ENCODE data around the gene MRPL55.

Gene MRPL55

DNA sequence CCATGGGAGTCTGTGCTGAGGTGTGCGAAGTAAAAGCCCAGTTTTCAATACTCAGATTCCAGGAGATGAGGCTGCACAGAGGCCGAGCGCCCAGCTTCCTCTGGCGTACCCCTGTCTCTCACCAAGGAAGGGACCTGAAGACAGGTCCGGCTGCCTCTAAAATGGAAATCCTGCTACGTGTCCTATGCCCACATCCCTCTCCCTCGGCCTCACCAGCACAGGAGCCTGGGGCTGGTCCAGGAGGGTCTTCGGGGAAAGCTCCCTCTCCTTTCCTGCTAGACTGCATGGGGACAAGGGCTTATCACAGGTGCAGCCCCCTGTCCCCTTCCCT lies 392 bp downstream of the MRPL55 start:
- TF ChIP-seq, protein P1, sequence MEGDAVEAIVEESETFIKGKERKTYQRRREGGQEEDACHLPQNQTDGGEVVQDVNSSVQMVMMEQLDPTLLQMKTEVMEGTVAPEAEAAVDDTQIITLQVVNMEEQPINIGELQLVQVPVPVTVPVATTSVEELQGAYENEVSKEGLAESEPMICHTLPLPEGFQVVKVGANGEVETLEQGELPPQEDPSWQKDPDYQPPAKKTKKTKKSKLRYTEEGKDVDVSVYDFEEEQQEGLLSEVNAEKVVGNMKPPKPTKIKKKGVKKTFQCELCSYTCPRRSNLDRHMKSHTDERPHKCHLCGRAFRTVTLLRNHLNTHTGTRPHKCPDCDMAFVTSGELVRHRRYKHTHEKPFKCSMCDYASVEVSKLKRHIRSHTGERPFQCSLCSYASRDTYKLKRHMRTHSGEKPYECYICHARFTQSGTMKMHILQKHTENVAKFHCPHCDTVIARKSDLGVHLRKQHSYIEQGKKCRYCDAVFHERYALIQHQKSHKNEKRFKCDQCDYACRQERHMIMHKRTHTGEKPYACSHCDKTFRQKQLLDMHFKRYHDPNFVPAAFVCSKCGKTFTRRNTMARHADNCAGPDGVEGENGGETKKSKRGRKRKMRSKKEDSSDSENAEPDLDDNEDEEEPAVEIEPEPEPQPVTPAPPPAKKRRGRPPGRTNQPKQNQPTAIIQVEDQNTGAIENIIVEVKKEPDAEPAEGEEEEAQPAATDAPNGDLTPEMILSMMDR (conservative IDR thresholded peaks at IDR 0.05; ENCODE audit: low read depth, low read length): no peak
- Histone ChIP-seq H3K27ac (peak overlapping the region; percentile 35), H3K4me1 (ENCODE audit: low read depth, poor library complexity, severe bottlenecking) (peaks cover 39% of the 10 kb centered on the region), H3K4me3 (IDR thresholded peaks at IDR 0.05; ENCODE audit: insufficient read depth, low read depth, low read length) (peak overlapping the region; percentile 94), H3K4me2 (peak overlapping the region; percentile 89), H3K36me3 (ENCODE audit: insufficient read depth) (no peaks in the 10 kb centered on the region; the same call in 1 of the 2 replicates), H2AFZ (ENCODE audit: low read depth) (peak overlapping the region; percentile 77), H3K27me3 (ENCODE audit: insufficient read depth, low read depth) (no peaks in the 10 kb centered on the region), H3K9ac (peak overlapping the region; percentile 86), H3K79me2 (ENCODE audit: insufficient read depth, low read depth) (peaks cover 15% of the 10 kb centered on the region; the same call in 1 of the 2 replicates), H4K20me1 (ENCODE audit: insufficient read depth) (no peaks in the 10 kb centered on the region)

DNA sequence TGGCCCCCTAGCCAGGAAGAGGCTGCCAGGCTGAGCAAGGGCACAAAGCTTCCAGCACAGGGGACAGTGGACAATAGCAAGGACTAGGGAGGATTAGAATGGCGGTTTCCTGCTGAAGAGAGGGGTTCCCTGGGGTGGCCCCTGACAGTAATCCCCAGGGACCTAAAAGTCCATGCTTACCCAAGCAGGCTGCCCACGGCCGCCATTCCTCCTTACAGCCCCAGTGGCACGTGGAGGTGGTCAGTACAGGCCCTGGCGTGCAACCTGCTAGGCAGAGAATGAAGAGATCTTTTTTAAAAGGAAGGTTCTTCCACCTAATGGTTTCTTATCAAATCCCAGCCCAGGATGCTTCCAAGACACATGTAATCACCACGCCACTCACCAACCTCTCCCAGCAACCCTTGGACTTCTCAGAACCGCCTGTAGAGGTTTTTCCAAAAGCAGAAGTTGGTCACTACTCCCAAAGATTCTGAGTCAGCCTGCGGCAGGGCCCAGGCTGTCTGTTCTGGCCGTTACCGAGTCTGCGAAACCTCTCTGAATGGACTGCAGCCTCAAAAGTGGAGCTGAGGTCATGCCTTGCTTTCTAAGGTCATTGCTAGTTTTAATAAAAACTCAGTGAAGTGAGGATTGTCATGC lies 926 bp downstream of the MRPL55 start:
- peaks cover 38% of the 10 kb centered on the region for H3K4me1 ChIP-seq (ENCODE audit: low read depth, poor library complexity, severe bottlenecking)
- H3K27me3 ChIP-seq (ENCODE audit: insufficient read depth, low read depth): no peaks in the 10 kb centered on the region

DNA sequence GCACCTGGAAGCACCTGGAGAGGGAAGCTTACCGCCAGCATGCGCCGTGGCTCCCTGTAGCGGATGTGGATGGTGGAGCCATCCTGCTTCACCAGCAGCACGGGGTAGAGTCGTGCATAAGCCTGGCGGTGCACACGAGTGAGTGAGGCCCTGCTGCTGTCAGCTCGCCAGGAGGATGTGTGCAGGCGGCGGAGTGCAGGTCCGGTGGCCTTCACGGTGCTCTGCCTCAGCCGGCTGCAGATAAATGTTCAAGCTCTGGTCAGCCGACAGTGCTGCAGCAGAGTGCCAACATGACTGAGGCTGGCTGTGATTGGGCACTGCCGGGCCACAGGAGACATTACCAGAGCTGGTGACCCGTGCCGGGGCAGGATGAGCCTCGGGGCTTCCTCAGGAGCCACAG lies 1.5 kb downstream of the MRPL55 start:
- Histone ChIP-seq H3K4me2 (peak overlapping the region; percentile 89; the same call in 1 of the 2 replicates), H3K4me1 (ENCODE audit: low read depth, poor library complexity, severe bottlenecking) (peaks cover 33% of the 10 kb centered on the region), H3K27me3 (ENCODE audit: insufficient read depth, low read depth) (no peaks in the 10 kb centered on the region), H3K9ac (no peak overlapping the region), H3K36me3 (ENCODE audit: insufficient read depth) (no peaks in the 10 kb centered on the region; the same call in 1 of the 2 replicates), H4K20me1 (ENCODE audit: insufficient read depth) (no peaks in the 10 kb centered on the region), H2AFZ (ENCODE audit: low read depth) (no peak overlapping the region), H3K4me3 (IDR thresholded peaks at IDR 0.05; ENCODE audit: insufficient read depth, low read depth, low read length) (no peak overlapping the region), H3K79me2 (ENCODE audit: insufficient read depth, low read depth) (peaks cover 15% of the 10 kb centered on the region; the same call in 1 of the 2 replicates), H3K27ac (no peak overlapping the region)
- TF ChIP-seq, protein P1 (conservative IDR thresholded peaks at IDR 0.05; ENCODE audit: low read depth, low read length): no peak

More for the DNA sequence above, 926 bp downstream of the MRPL55 start:
- H3K79me2 ChIP-seq (ENCODE audit: insufficient read depth, low read depth): peaks cover 15% of the 10 kb centered on the region; the same call in 1 of the 2 replicates
- H3K9ac ChIP-seq: peak overlapping the region; percentile 86; the same call in 1 of the 2 replicates
- H3K4me2 ChIP-seq: peak overlapping the region; percentile 89
- H3K4me3 ChIP-seq (IDR thresholded peaks at IDR 0.05; ENCODE audit: insufficient read depth, low read depth, low read length): no peak overlapping the region
- H4K20me1 ChIP-seq (ENCODE audit: insufficient read depth): no peaks in the 10 kb centered on the region
- TF ChIP-seq, protein P1 (conservative IDR thresholded peaks at IDR 0.05; ENCODE audit: low read depth, low read length): no peak
- no peak overlapping the region for H2AFZ ChIP-seq (ENCODE audit: low read depth)
- H3K27ac ChIP-seq: peak overlapping the region; percentile 35; the same call in 1 of the 2 replicates
- no peaks in the 10 kb centered on the region; the same call in 1 of the 2 replicates for H3K36me3 ChIP-seq (ENCODE audit: insufficient read depth)

- TF ChIP-seq, protein P1 (conservative IDR thresholded peaks at IDR 0.05; ENCODE audit: low read depth, low read length): no peak
These were observed 2.4 kb downstream of the MRPL55 start for GRCh38 chr1:228106800-228107054.

More at GRCh38 chr1:228106800-228107054, 2.4 kb downstream of the MRPL55 start:
- H3K36me3 ChIP-seq (ENCODE audit: insufficient read depth): no peaks in the 10 kb centered on the region; the same call in 1 of the 2 replicates
- no peak overlapping the region for H2AFZ ChIP-seq (ENCODE audit: low read depth)
- H3K4me3 ChIP-seq (IDR thresholded peaks at IDR 0.05; ENCODE audit: insufficient read depth, low read depth, low read length): no peak overlapping the region
- H3K4me2 ChIP-seq: no peak overlapping the region
- no peaks in the 10 kb centered on the region for H3K27me3 ChIP-seq (ENCODE audit: insufficient read depth, low read depth)
- peaks cover 16% of the 10 kb centered on the region; the same call in 1 of the 2 replicates for H3K79me2 ChIP-seq (ENCODE audit: insufficient read depth, low read depth)
- H3K9ac ChIP-seq: no peak overlapping the region
- H3K4me1 ChIP-seq (ENCODE audit: low read depth, poor library complexity, severe bottlenecking): peaks cover 24% of the 10 kb centered on the region
- peaks cover 1% of the 10 kb centered on the region; the same call in 1 of the 2 replicates for H4K20me1 ChIP-seq (ENCODE audit: insufficient read depth)
- H3K27ac ChIP-seq: no peak overlapping the region
